Measurements from ENCODE around the gene F8A1. TPM values are rescaled to one million over a fixed set of nuclear protein-coding genes. Genes with fewer than 3 reads are reported as not detected.
"Not testable (repeated sequence)": the region's sequence is repeated elsewhere in the genome, so short reads cannot be mapped to it uniquely, and the experiment has no call there.

The F8A1 gene
- total and polyA plus RNA-seq, 4 donors = 3.2 to 58.0 (median 28.4) TPM

DNA sequence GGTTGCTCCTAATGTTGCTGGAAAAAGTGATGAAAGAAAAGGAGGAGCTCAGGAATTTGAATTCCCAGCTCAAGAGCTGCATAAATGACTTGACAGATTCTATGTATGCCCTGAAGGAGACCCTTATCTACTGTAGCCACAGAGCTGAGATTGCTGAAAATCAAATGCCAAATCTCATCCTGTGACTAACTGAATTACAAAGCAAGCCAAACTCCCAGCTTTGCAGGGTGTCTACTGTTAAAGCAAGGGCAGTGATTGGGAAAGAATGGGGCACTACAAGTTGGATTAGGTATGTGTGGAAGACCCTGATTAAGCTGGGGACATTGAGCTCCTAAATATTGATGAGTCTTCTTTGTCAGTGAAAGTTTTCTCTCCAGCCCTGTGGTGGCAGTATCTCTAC is 30.9 kb upstream of the F8A1 start:
- ATAC-seq (ENCODE audit: insufficient read depth, low FRiP score) = no peak
- H3K27ac ChIP-seq (ENCODE audit: low read depth in 1 of 2, low read length in 1 of 2) = no peak overlapping the region
- no peak for DNase-seq
- H3K9me3 ChIP-seq (ENCODE audit: control insufficient read depth in 4 of 4, insufficient read depth in 3 of 4, low read length in 3 of 4) = peaks cover 0 to 5% (median 2%) of the 10 kb centered on the region in 4 donors
- H3K4me1 ChIP-seq (ENCODE audit: control insufficient read depth in 5 of 5, insufficient read depth in 5 of 5, low read length in 5 of 5) = no peaks in the 10 kb centered on the region
- H3K27me3 ChIP-seq (ENCODE audit: control insufficient read depth in 3 of 3, insufficient read depth in 3 of 3, low read length in 2 of 3) = no peaks in the 10 kb centered on the region
- H3K9ac ChIP-seq (ENCODE audit: insufficient read depth in 1 of 2, low read length in 2 of 2) = no peak overlapping the region
- no peak for TF ChIP-seq CTCF (IDR thresholded peaks at IDR 0.05; ENCODE audit: control extremely low read depth, extremely low read depth)
- no peak overlapping the region for H3K4me3 ChIP-seq
- peaks cover 0 to 4% (median 0%) of the 10 kb centered on the region in 4 donors for H3K36me3 ChIP-seq (ENCODE audit: control insufficient read depth in 4 of 4, insufficient read depth in 4 of 4, low read length in 4 of 4)

DNA sequence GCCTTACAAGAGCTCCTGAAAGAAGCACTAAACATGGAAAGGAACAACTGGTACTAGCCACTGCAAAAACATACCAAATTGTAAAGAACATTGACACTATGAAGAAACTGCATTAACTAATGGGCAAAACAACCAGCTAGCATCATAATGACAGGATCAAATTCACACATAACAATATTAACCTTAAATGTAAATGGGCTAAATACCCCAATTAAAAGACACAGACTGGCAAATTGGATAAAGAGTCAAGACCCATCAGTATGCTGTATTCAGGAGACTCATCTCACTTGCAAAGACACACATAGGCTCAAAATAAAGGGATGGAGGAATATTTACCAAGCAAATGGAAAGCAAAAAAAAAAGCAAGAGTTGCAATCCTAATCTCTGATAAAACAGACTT is 17.6 kb upstream of the F8A1 start:
- not testable (repeated sequence) for H3K4me3 ChIP-seq; ATAC-seq (ENCODE audit: insufficient read depth, low FRiP score); H3K9me3 ChIP-seq (ENCODE audit: control insufficient read depth in 4 of 4, insufficient read depth in 3 of 4, low read length in 3 of 4); H3K27me3 ChIP-seq (ENCODE audit: control insufficient read depth in 3 of 3, insufficient read depth in 3 of 3, low read length in 2 of 3); H3K27ac ChIP-seq (ENCODE audit: low read depth in 1 of 2, low read length in 1 of 2); H3K4me1 ChIP-seq (ENCODE audit: control insufficient read depth in 5 of 5, insufficient read depth in 5 of 5, low read length in 5 of 5); DNase-seq; H3K36me3 ChIP-seq (ENCODE audit: control insufficient read depth in 4 of 4, insufficient read depth in 4 of 4, low read length in 4 of 4); H3K9ac ChIP-seq (ENCODE audit: insufficient read depth in 1 of 2, low read length in 2 of 2)

GRCh38 chrX:154873329-154873728 is 12.8 kb upstream of the F8A1 start:
- Histone ChIP-seq H3K9ac (ENCODE audit: insufficient read depth in 1 of 2, low read length in 2 of 2) (no peak overlapping the region), H3K27ac (ENCODE audit: low read depth in 1 of 2, low read length in 1 of 2) (no peak overlapping the region), H3K4me3 (no peak overlapping the region), H3K9me3 (ENCODE audit: control insufficient read depth in 4 of 4, insufficient read depth in 3 of 4, low read length in 3 of 4) (peaks cover 0 to 4% (median 0%) of the 10 kb centered on the region in 4 donors), H3K4me1 (ENCODE audit: control insufficient read depth in 5 of 5, insufficient read depth in 5 of 5, low read length in 5 of 5) (no peaks in the 10 kb centered on the region), H3K36me3 (ENCODE audit: control insufficient read depth in 4 of 4, insufficient read depth in 4 of 4, low read length in 4 of 4) (no peaks in the 10 kb centered on the region), H3K27me3 (ENCODE audit: control insufficient read depth in 3 of 3, insufficient read depth in 3 of 3, low read length in 2 of 3) (no peaks in the 10 kb centered on the region)
- ATAC-seq (ENCODE audit: insufficient read depth, low FRiP score) (no peak), DNase-seq (no peak)
- no peak for TF ChIP-seq CTCF (IDR thresholded peaks at IDR 0.05; ENCODE audit: control extremely low read depth, extremely low read depth)
- WGBS, 2 donors = 57 to 74% methylated on average over 2 of the region's 2 CpGs

DNA sequence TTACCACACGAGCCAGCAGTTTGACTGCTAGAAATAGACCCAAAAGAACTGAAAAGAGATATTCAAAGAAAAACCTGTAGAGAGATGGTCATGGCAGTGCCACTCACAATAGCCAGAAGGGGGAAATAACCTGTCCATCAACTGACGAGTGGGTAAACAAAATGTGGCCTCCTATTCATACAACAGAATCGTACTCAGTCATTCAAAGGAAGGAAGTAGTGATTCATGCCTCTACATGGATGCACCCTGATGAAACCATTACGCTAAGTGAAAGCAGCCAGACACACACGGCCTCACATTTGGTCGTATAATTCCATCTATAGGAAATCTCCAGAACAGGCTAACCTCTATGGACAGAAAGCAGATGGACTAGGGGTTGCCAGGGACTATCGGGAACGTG is 2.1 kb upstream of the F8A1 start:
- H3K9me3 ChIP-seq (ENCODE audit: control insufficient read depth in 4 of 4, insufficient read depth in 3 of 4, low read length in 3 of 4); H3K36me3 ChIP-seq (ENCODE audit: control insufficient read depth in 4 of 4, insufficient read depth in 4 of 4, low read length in 4 of 4); H3K4me3 ChIP-seq; H3K9ac ChIP-seq (ENCODE audit: insufficient read depth in 1 of 2, low read length in 2 of 2); H3K27ac ChIP-seq (ENCODE audit: low read depth in 1 of 2, low read length in 1 of 2); DNase-seq; H3K4me1 ChIP-seq (ENCODE audit: control insufficient read depth in 5 of 5, insufficient read depth in 5 of 5, low read length in 5 of 5); H3K27me3 ChIP-seq (ENCODE audit: control insufficient read depth in 3 of 3, insufficient read depth in 3 of 3, low read length in 2 of 3); ATAC-seq (ENCODE audit: insufficient read depth, low FRiP score): not testable (repeated sequence)
- WGBS, 2 donors = no CpG with 5 or more reads among the region's 8 CpGs

GRCh38 chrX:154885057-154885456 is 1.1 kb upstream of the F8A1 start:
- WGBS, 2 donors = 96 to 100% methylated on average over 5 to 13 of the region's 33 CpGs
- DNase-seq; H3K9me3 ChIP-seq (ENCODE audit: control insufficient read depth in 4 of 4, insufficient read depth in 3 of 4, low read length in 3 of 4); H3K36me3 ChIP-seq (ENCODE audit: control insufficient read depth in 4 of 4, insufficient read depth in 4 of 4, low read length in 4 of 4); H3K27ac ChIP-seq (ENCODE audit: low read depth in 1 of 2, low read length in 1 of 2); H3K27me3 ChIP-seq (ENCODE audit: control insufficient read depth in 3 of 3, insufficient read depth in 3 of 3, low read length in 2 of 3); H3K4me1 ChIP-seq (ENCODE audit: control insufficient read depth in 5 of 5, insufficient read depth in 5 of 5, low read length in 5 of 5); H3K9ac ChIP-seq (ENCODE audit: insufficient read depth in 1 of 2, low read length in 2 of 2); H3K4me3 ChIP-seq; ATAC-seq (ENCODE audit: insufficient read depth, low FRiP score): not testable (repeated sequence)

GRCh38 chrX:154885549-154885948 is 606 bp upstream of the F8A1 start:
- not testable (repeated sequence) for H3K27me3 ChIP-seq (ENCODE audit: control insufficient read depth in 3 of 3, insufficient read depth in 3 of 3, low read length in 2 of 3)

GRCh38 chrX:154886789-154887221 is 650 bp downstream of the F8A1 start:
- ATAC-seq (ENCODE audit: insufficient read depth, low FRiP score) = peak; percentile 50
- not testable (repeated sequence) for H3K4me1 ChIP-seq (ENCODE audit: control insufficient read depth in 5 of 5, insufficient read depth in 5 of 5, low read length in 5 of 5); H3K9ac ChIP-seq (ENCODE audit: insufficient read depth in 1 of 2, low read length in 2 of 2); H3K9me3 ChIP-seq (ENCODE audit: control insufficient read depth in 4 of 4, insufficient read depth in 3 of 4, low read length in 3 of 4); H3K4me3 ChIP-seq; H3K27me3 ChIP-seq (ENCODE audit: control insufficient read depth in 3 of 3, insufficient read depth in 3 of 3, low read length in 2 of 3); H3K36me3 ChIP-seq (ENCODE audit: control insufficient read depth in 4 of 4, insufficient read depth in 4 of 4, low read length in 4 of 4); H3K27ac ChIP-seq (ENCODE audit: low read depth in 1 of 2, low read length in 1 of 2); DNase-seq
- WGBS, 2 donors = no CpG with 5 or more reads among the region's 62 CpGs

More at GRCh38 chrX:154885549-154885948, 606 bp upstream of the F8A1 start:
- not testable (repeated sequence) for H3K4me3 ChIP-seq; ATAC-seq (ENCODE audit: insufficient read depth, low FRiP score); H3K36me3 ChIP-seq (ENCODE audit: control insufficient read depth in 4 of 4, insufficient read depth in 4 of 4, low read length in 4 of 4); DNase-seq; H3K27ac ChIP-seq (ENCODE audit: low read depth in 1 of 2, low read length in 1 of 2); H3K9ac ChIP-seq (ENCODE audit: insufficient read depth in 1 of 2, low read length in 2 of 2); H3K9me3 ChIP-seq (ENCODE audit: control insufficient read depth in 4 of 4, insufficient read depth in 3 of 4, low read length in 3 of 4); H3K4me1 ChIP-seq (ENCODE audit: control insufficient read depth in 5 of 5, insufficient read depth in 5 of 5, low read length in 5 of 5)
- 58 to 87% methylated on average over 2 to 4 of the region's 14 CpGs for WGBS, 2 donors
